K562 (cell line): ENCODE measurements around the gene RAI14. TPM values are rescaled to one million over a fixed set of nuclear protein-coding genes. Genes with fewer than 3 reads are reported as not detected.
A peak's percentile ranks its signal among the peaks of the same experiment; 100 is the strongest.

Source experiments
- BRD9 ChIP-seq: fragments of 450-650 bp; IDR thresholded peaks from 2 replicates; pipeline ENCODE4 v1.6.1; 2018; ENCODE audit warnings: low read depth; ENCODE audit not compliant: partially characterized antibody
- CBFB ChIP-seq: sonication (generic); formaldehyde crosslinking; IDR thresholded peaks from 2 replicates; pipeline ENCODE4 v1.4.0; 2020; ENCODE audit warnings: mild to moderate bottlenecking, missing genetic modification reagents
- CHD2 ChIP-seq: IDR thresholded peaks from 2 replicates; pipeline ENCODE4 v1.6.1; 2011; ENCODE audit warnings: low read depth, low read length
- DACH1 ChIP-seq: fragments of 450-650 bp; IDR thresholded peaks from 2 replicates; pipeline ENCODE4 v1.6.1; 2018; ENCODE audit not compliant: partially characterized antibody
- ETV6 ChIP-seq, 3 experiments: fragments of 150-350 bp in 1 of 3; sonication (generic) in 1 of 3; formaldehyde crosslinking in 1 of 3; IDR thresholded peaks; 2 replicates each; pipeline versions ENCODE4 v1.6.1 to v1.8.0; 2014 to 2022; ENCODE audit warnings: borderline replicate concordance in 2 of 3, low read depth in 2 of 3, antibody characterized with exemption in 1 of 3, low read length in 1 of 3, mild to moderate bottlenecking in 1 of 3, missing genetic modification reagents in 1 of 3
- GTF2A2 ChIP-seq: IDR thresholded peaks from 2 replicates; pipeline ENCODE4 v1.6.1; 2016; ENCODE audit warnings: mild to moderate bottlenecking, missing genetic modification characterization, missing compliant biosample characterization
- GTF2F1 ChIP-seq: IDR thresholded peaks from 2 replicates; pipeline ENCODE4 v1.6.1; 2011; ENCODE audit warnings: low read depth, low read length, improper control_type of control experiment
- HDAC1 ChIP-seq, 2 experiments: fragments of 450-650 bp; IDR thresholded peaks; 2 replicates each; pipeline ENCODE4 v1.6.1; 2016 to 2017; ENCODE audit warnings: inconsistent platforms in 1 of 2, mild to moderate bottlenecking in 1 of 2, moderate library complexity in 1 of 2
- IRF9 ChIP-seq: fragments of 450-650 bp; IDR thresholded peaks from 2 replicates; pipeline ENCODE4 v1.6.1; 2016; ENCODE audit warnings: missing biosample characterization, missing genetic modification characterization
- KDM2B ChIP-seq: fragments of 250-450 bp; sonication (Bioruptor Pico); IDR thresholded peaks from 2 replicates; pipeline ENCODE4 v1.8.0; 2021; ENCODE audit warnings: mild to moderate bottlenecking, moderate library complexity
- MNT ChIP-seq, 2 experiments: fragments of 450-650 bp; conservative IDR thresholded peaks; 2 replicates each; pipeline ENCODE4 v1.6.1; 2017; ENCODE audit warnings: mild to moderate bottlenecking in 2 of 2, moderate library complexity in 2 of 2
- NFE2 ChIP-seq: IDR thresholded peaks from 2 replicates; pipeline ENCODE4 v1.6.1; 2014; ENCODE audit warnings: antibody characterized with exemption, low read depth
- PBX2 ChIP-seq, 2 experiments: IDR thresholded peaks in 1 of 2; conservative IDR thresholded peaks in 1 of 2; 2 replicates each; pipeline ENCODE4 v1.6.1; 2016; ENCODE audit warnings: low read depth in 2 of 2, mild to moderate bottlenecking in 1 of 2, missing compliant biosample characterization in 1 of 2, missing genetic modification characterization in 1 of 2, moderate library complexity in 1 of 2
- RNF219 ChIP-seq: fragments of 250-450 bp; sonication (Bioruptor Pico); IDR thresholded peaks from 2 replicates; pipeline ENCODE4 v1.5.0; 2022; ENCODE audit warnings: mild to moderate bottlenecking
- ZNF316 ChIP-seq: fragments of 450-650 bp; IDR thresholded peaks from 2 replicates; pipeline ENCODE4 v1.6.1; 2016
- ZNF551 ChIP-seq: fragments of 250-450 bp; sonication (Bioruptor Pico); IDR thresholded peaks from 2 replicates; pipeline ENCODE4 v1.5.0; 2021; ENCODE audit warnings: mild to moderate bottlenecking, moderate library complexity
- ZNF589 ChIP-seq: fragments of 200-800 bp; sonication (Bioruptor generic); IDR thresholded peaks from 2 replicates; pipeline ENCODE4 v1.6.1; 2016; ENCODE audit warnings: low read depth, missing genetic modification characterization, missing compliant biosample characterization
- ZNF707 ChIP-seq: fragments of 250-450 bp; sonication (Bioruptor Pico); conservative IDR thresholded peaks from 2 replicates; pipeline ENCODE4 v1.8.0; 2022; ENCODE audit warnings: inconsistent platforms, mild to moderate bottlenecking, moderate library complexity
- polyA plus RNA-seq, 8 experiments: library from polyadenylated mRNA; depleted of rRNA in 4 of 8; stranded (reverse) in 5 of 8; unstranded in 3 of 8; fragments of >200 nt; fragmentation: Nextera tagmentation in 2 of 8; fragmentation: Illumina TruSeq in 1 of 8; extraction: Ambion mirVana in 2 of 8; extraction: Trizol in 1 of 8; gene quantifications; 2 replicates each; pipeline versions ENCODE4 v1.2.1 to v1.2.3, GENCODE V29; 2011 to 2014; ENCODE audit warnings: inconsistent platforms in 1 of 8, missing spikeins in 1 of 8
- total RNA-seq, 7 experiments: library from RNA; depleted of rRNA in 6 of 7; stranded (reverse); fragments of >200 nt in 6 of 7; fragmentation: Illumina TruSeq in 2 of 7; extraction: Trizol in 2 of 7; gene quantifications; 2 replicates each; pipeline versions ENCODE4 v1.2.1 to v1.2.3, GENCODE V29; 2011 to 2021; ENCODE audit warnings: low replicate concordance in 1 of 7

RAI14 gene
- total and polyA plus RNA-seq, 9 of the 15 experiments (the other 6 are each of a cell fraction or from before 2014, with no cell fraction given): 11.3 to 82.5 (median 34.8) TPM

- TF ChIP-seq PBX2 (CRISPR knock-in tag; IDR thresholded peaks at IDR 0.05; ENCODE audit: low read depth): no peak
- peak; percentile 70 for TF ChIP-seq PBX2 (tag; conservative IDR thresholded peaks at IDR 0.05; ENCODE audit: low read depth)
- no peak for TF ChIP-seq ZNF589 (CRISPR knock-in tag)
- peak; percentile 86 for TF ChIP-seq NFE2
- peak; percentile 98 for TF ChIP-seq ZNF316
- no peak for TF ChIP-seq HDAC1 (IDR thresholded peaks at IDR 0.05)
- no peak for TF ChIP-seq IRF9 (tag)
- TF ChIP-seq MNT (conservative IDR thresholded peaks at IDR 0.05): 0 out of 4 replicates have a peak, but pooled peaks of 1 of the 2 experiments have one; percentile 26
- TF ChIP-seq GTF2F1: no peak
- no peak for TF ChIP-seq CBFB (CRISPR knock-in tag)
- no peak for TF ChIP-seq ETV6 (IDR thresholded peaks at IDR 0.05; ENCODE audit: borderline replicate concordance in 1 of 2, low read depth in 2 of 2, low read length in 1 of 2)
- no peak for TF ChIP-seq ETV6 (CRISPR knock-in tag; IDR thresholded peaks at IDR 0.05; ENCODE audit: borderline replicate concordance)
- TF ChIP-seq DACH1: no peak
- no peak for TF ChIP-seq BRD9
- no peak for TF ChIP-seq CHD2
- TF ChIP-seq RNF219 (CRISPR knock-in tag): no peak
- no peak for TF ChIP-seq GTF2A2 (tag)
- TF ChIP-seq ZNF551: no peak
- TF ChIP-seq ZNF707 (CRISPR knock-in tag): no peak
- TF ChIP-seq KDM2B (CRISPR knock-in tag): no peak
Measured at GRCh38 chr5:34849253-34849652, 193.1 kb downstream of the RAI14 start (continued).
